Effector memory CD8-positive, alpha-beta T cell (primary cell): Measurements from ENCODE around the gene CMTM7.
"Not testable (repeated sequence)": the region's sequence is repeated elsewhere in the genome, so short reads cannot be mapped to it uniquely, and the experiment has no call there.

Experiments used
- ATAC-seq: fragments of 150-1000 bp; cut with Tn5 transposase; replicated peaks from 2 replicates; pipeline ENCODE4 v1.10.0; 2021; ENCODE audit warnings: mild to moderate bottlenecking, moderate library complexity
- DNase-seq, 3 experiments: peaks; one replicate each; pipeline ENCODE4 v3.0.0; 2021
- H3K27ac Mint-ChIP-seq, 2 donors: one replicate each; pipeline ENCODE4 v1.8.0; 2022; ENCODE audit warnings: mild to moderate bottlenecking in 2 of 2, mixed read lengths in 2 of 2, moderate library complexity in 2 of 2
- H3K27me3 Mint-ChIP-seq, 2 donors: one replicate each; pipeline ENCODE4 v1.8.0; 2022; ENCODE audit warnings: mixed read lengths in 2 of 2
- H3K36me3 Mint-ChIP-seq: one replicate; pipeline ENCODE4 v1.8.0; 2022; ENCODE audit warnings: mild to moderate bottlenecking, moderate library complexity, mixed read lengths; ENCODE audit not compliant: insufficient read depth
- H3K4me1 Mint-ChIP-seq, 2 donors: one replicate each; pipeline ENCODE4 v1.8.0; 2022; ENCODE audit warnings: low read depth in 2 of 2, mixed read lengths in 2 of 2
- H3K4me3 Mint-ChIP-seq, 2 donors: one replicate each; pipeline ENCODE4 v1.8.0; 2022; ENCODE audit warnings: mild to moderate bottlenecking in 2 of 2, mixed read lengths in 2 of 2, moderate library complexity in 2 of 2
- H3K9me3 Mint-ChIP-seq, 2 donors: one replicate each; pipeline ENCODE4 v1.8.0; 2022; ENCODE audit warnings: mixed read lengths in 2 of 2

The CMTM7 gene

DNA sequence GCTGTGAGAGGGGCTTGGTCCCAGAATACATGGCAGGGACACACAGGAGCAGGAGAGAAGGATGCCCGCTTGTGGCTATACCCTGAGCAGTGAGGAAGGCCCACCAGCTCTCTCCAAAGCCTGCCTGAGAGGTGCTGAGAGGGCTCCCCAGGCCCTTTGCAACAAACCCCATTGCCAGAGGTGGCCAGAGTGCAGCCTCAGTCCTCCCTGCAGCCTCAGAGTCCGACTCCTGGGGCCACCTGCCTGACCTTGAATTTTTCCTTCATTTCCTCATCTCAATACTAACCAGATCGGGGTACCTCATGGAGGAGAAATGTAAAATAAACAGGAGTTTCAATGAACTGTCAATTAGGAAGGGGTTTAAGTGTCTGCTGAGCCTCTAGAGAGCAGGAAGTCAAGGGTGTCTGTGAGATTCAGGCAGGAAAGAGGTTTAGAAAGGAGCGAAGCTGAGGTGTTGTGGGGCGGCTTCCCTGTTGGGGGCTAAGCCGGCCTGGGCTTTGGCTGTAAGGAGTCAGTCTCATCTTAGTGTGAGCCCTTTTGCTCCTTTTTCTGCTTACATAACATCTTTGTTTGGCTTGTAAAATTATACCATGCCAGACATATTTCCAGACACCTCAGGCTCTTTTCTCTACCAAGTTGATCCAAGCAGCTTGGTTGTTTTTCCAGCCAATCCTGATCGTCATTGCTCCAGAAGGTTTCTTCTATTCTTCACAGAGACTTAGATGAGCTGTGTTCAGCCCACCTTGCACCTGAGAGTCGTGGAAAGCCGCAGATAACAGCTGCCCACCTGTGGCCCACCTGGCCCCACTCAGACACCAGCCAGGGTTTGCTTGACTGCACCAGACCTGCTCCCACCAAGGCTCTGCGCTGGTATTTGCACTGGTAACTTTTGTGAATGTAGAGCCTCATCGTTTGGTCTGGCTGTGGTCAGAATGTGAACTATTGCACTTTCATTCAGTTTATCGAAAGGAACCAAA is 36.7 kb downstream of the CMTM7 start:
- Mint-ChIP-seq H3K4me1 (peaks cover 65 to 82% of the 10 kb centered on the region in 2 donors), H3K27ac (peak overlapping the region; percentile 96 to 99), H3K4me3 (peak overlapping the region; percentile 79 to 81), H3K36me3 (peaks cover 14% of the 10 kb centered on the region), H3K9me3 (no peaks in the 10 kb centered on the region), H3K27me3 (no peaks in the 10 kb centered on the region)
- ATAC-seq = peak; percentile 75
- peak; percentile 45 to 58 (median 47) for DNase-seq

DNA sequence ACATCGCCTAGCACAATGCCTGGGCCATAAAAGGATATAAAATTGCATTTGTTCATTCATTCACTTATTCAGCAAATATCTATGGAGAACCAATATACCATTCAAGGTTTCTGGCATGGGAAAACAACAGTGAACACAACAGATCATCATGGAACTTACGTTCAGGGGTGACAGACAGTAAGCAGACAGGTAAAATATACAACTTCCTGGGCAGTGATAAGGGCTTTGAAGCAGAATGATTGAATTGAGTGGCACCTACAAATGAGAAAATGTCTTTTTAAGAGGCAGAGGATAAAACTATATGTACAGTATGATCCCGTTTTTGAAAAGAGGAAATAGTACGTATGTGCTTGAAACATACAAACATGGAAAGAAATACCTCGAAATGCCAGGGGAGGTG is 39.2 kb downstream of the CMTM7 start:
- Mint-ChIP-seq H3K4me3 (peak overlapping the region; percentile 76 to 79), H3K9me3 (no peaks in the 10 kb centered on the region), H3K36me3 (peaks cover 15% of the 10 kb centered on the region), H3K4me1 (peaks cover 56 to 72% of the 10 kb centered on the region in 2 donors), H3K27me3 (no peaks in the 10 kb centered on the region), H3K27ac (peak overlapping the region; percentile 96 to 99)
- ATAC-seq (no peak), DNase-seq (no peak)

- Mint-ChIP-seq H3K27me3 (no peaks in the 10 kb centered on the region), H3K4me3 (peak overlapping the region; percentile 76 to 79), H3K4me1 (peaks cover 61 to 78% of the 10 kb centered on the region in 2 donors), H3K9me3 (no peaks in the 10 kb centered on the region), H3K36me3 (peaks cover 15% of the 10 kb centered on the region), H3K27ac (peak overlapping the region; percentile 96 to 99)
- DNase-seq (no peak), ATAC-seq (no peak)
These were observed 39.8 kb downstream of the CMTM7 start for GRCh38 chr3:32431481-32431880.

DNA sequence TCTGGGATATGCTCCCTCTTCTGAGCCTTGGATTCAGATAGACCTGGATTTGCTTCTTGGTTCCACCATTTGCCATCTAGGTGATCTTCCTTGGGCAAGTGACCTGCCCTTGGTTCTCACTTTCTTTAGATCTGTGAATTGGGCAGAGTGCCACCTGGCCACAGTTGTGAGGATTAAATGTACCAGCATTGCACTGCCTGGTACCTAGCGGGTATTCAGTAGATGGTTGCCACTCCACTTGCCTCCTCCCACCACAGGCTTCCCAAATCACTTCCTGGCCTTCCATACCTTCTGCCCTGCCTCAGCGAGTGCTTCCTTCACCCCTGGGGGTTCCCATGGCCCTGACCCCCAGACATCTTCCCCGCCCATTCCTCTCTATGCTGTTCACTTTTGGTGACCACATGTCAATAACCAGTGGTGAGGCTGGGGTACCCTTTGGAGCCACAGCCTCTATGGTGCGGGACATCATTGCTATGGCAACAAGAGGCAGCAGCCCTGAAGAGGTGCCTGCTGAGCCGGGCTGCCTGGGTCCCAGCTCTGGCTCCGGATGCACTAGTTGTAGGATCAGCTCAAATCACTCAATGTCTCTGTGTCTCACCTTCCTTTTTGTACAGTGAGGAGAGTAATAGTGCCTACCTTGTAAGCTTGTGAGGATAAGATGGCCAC is 40.5 kb downstream of the CMTM7 start:
- Mint-ChIP-seq H3K9me3 (no peaks in the 10 kb centered on the region), H3K27ac (peak overlapping the region; percentile 96 to 99), H3K27me3 (no peaks in the 10 kb centered on the region), H3K36me3 (peaks cover 13% of the 10 kb centered on the region), H3K4me3 (peak overlapping the region; percentile 76 to 83), H3K4me1 (peaks cover 64 to 81% of the 10 kb centered on the region in 2 donors)
- DNase-seq (no peak), ATAC-seq (peak; percentile 7)

GRCh38 chr3:32432711-32433530 is 41.3 kb downstream of the CMTM7 start:
- no peaks in the 10 kb centered on the region for H3K27me3 Mint-ChIP-seq
- H3K9me3 Mint-ChIP-seq = no peaks in the 10 kb centered on the region
- DNase-seq (peak in 2 of 3 experiments; percentile 35 to 41), ATAC-seq (peak; percentile 51)
- H3K4me1 Mint-ChIP-seq = peaks cover 57 to 74% of the 10 kb centered on the region in 2 donors
- peaks cover 13% of the 10 kb centered on the region for H3K36me3 Mint-ChIP-seq
- H3K4me3 Mint-ChIP-seq = peak overlapping the region; percentile 76 to 83
- H3K27ac Mint-ChIP-seq = peak overlapping the region; percentile 96 to 99

DNA sequence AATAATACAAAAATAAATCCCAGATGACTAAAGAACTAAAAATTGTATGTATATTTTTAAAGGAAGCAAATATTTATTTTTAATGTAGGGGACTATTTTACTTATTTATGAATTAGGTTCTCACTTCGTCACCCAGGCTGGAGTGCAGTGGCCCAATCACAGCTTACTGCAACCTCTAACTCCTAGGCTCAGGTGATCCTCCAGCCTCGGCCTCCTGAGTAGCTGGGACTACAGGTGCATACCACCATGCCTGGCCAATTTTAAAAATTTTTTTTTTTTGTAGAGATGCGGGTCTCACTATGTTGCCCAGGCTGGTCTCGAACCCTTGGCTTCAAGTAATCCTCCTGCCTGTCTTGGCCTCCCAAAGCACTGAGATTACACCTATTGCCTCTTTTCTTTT is 42.6 kb downstream of the CMTM7 start:
- Mint-ChIP-seq H3K27ac (peak overlapping the region; percentile 87 to 96), H3K4me3 (no peak overlapping the region), H3K36me3 (peaks cover 5% of the 10 kb centered on the region), H3K9me3 (no peaks in the 10 kb centered on the region), H3K4me1 (peaks cover 53 to 69% of the 10 kb centered on the region in 2 donors), H3K27me3 (no peaks in the 10 kb centered on the region)
- DNase-seq = no peak
- no peak for ATAC-seq

GRCh38 chr3:32435911-32436815 is 44.5 kb downstream of the CMTM7 start:
- Mint-ChIP-seq H3K27ac (peak overlapping the region; percentile 86 to 87), H3K9me3 (no peaks in the 10 kb centered on the region), H3K27me3 (no peaks in the 10 kb centered on the region), H3K36me3 (peaks cover 3% of the 10 kb centered on the region), H3K4me1 (peaks cover 36 to 65% of the 10 kb centered on the region in 2 donors), H3K4me3 (peak overlapping the region; percentile 21 to 31)
- no peak for DNase-seq
- ATAC-seq = no peak

DNA sequence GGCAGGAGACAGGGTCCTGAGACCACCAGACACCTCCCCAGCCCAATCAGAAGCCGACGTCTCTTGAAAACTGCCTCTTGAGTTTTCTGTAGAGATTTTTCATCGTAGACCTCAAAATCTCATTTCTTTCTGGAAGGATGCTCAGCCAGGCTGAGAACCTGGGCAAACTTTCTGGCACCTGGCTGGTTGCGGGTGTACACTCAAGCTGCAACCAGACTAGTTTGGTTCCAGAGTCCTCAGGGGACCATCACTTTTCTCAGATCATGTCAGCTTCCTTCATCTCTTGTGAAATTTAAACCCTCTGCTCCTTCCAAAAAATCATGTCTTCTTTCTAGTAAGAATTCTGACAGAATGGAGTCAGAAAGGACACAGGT is 45.1 kb downstream of the CMTM7 start:
- Mint-ChIP-seq H3K9me3 (no peaks in the 10 kb centered on the region), H3K27me3 (no peaks in the 10 kb centered on the region), H3K36me3 (peaks cover 3% of the 10 kb centered on the region), H3K4me3 (peak overlapping the region; percentile 4 to 31), H3K27ac (peak overlapping the region; percentile 86 to 87), H3K4me1 (peaks cover 40 to 67% of the 10 kb centered on the region in 2 donors)
- no peak for ATAC-seq
- DNase-seq = no peak

GRCh38 chr3:32437896-32438295 is 46.2 kb downstream of the CMTM7 start:
- peaks cover 33 to 61% of the 10 kb centered on the region in 2 donors for H3K4me1 Mint-ChIP-seq
- H3K27me3 Mint-ChIP-seq = no peaks in the 10 kb centered on the region
- peaks cover 8% of the 10 kb centered on the region for H3K36me3 Mint-ChIP-seq
- peak overlapping the region in 1 of 2 donors; percentile 97 for H3K27ac Mint-ChIP-seq
- no peak overlapping the region for H3K4me3 Mint-ChIP-seq
- no peak for ATAC-seq
- no peaks in the 10 kb centered on the region for H3K9me3 Mint-ChIP-seq
- no peak for DNase-seq

- DNase-seq (no peak), ATAC-seq (peak; percentile 74)
- peaks cover 11% of the 10 kb centered on the region for H3K36me3 Mint-ChIP-seq
- peak overlapping the region; percentile 49 to 78 for H3K4me3 Mint-ChIP-seq
- no peaks in the 10 kb centered on the region for H3K27me3 Mint-ChIP-seq
- peaks cover 33 to 60% of the 10 kb centered on the region in 2 donors for H3K4me1 Mint-ChIP-seq
- peak overlapping the region; percentile 86 to 97 for H3K27ac Mint-ChIP-seq
- no peaks in the 10 kb centered on the region for H3K9me3 Mint-ChIP-seq
These were observed 47.1 kb downstream of the CMTM7 start for GRCh38 chr3:32438596-32439344.

- peak overlapping the region; percentile 86 to 97 for H3K27ac Mint-ChIP-seq
- ATAC-seq = peak; percentile 25
These were observed 47.8 kb downstream of the CMTM7 start for GRCh38 chr3:32439421-32439820.

More at GRCh38 chr3:32439421-32439820, 47.8 kb downstream of the CMTM7 start:
- not testable (repeated sequence) for H3K9me3 Mint-ChIP-seq, H3K27me3 Mint-ChIP-seq, DNase-seq
- H3K4me1 Mint-ChIP-seq = peaks cover 33 to 65% of the 10 kb centered on the region in 2 donors
- H3K4me3 Mint-ChIP-seq = peak overlapping the region; percentile 49 to 78
- peaks cover 11% of the 10 kb centered on the region for H3K36me3 Mint-ChIP-seq
